Caco-2 (cell line): ENCODE data around the gene ADAM15. TPM values are rescaled to one million over a fixed set of nuclear protein-coding genes. Genes with fewer than 3 reads are reported as not detected.

Experiments used
- BruUV-seq: library from RNA; stranded (reverse); fragments of 400-500 nt; replicated peaks from 2 replicates; lab custom pipeline; 2021; lab: Mats Ljungman, UMichigan
- CTCF ChIA-PET: fragments of 300-600 bp; sonication (Branson Sonifier 250); formaldehyde crosslinking; loops from one replicate; lab custom pipeline; 2022; ENCODE audit warnings: antibody characterized with exemption; lab: Charles Lee
- POLR2A ChIA-PET: fragments of 300-600 bp; sonication (Branson Sonifier 250); formaldehyde crosslinking; loops from one replicate; lab custom pipeline; 2022; ENCODE audit warnings: antibody characterized with exemption; lab: Charles Lee
- DNase-seq, 2 experiments: peaks; one replicate each; pipeline versions ENCODE4 v3.0.0 to v3.0.0-alpha.2; 2020 to 2022
- H3K27me3 ChIP-seq: replicated peaks from 2 replicates; pipeline ENCODE4 v1.6.0; 2011; ENCODE audit warnings: low read length; ENCODE audit not compliant: control insufficient read depth, insufficient read depth
- H3K36me3 ChIP-seq: 2 replicates; pipeline ENCODE4 v1.5.1; 2011; ENCODE audit warnings: low read length; ENCODE audit not compliant: control insufficient read depth, insufficient read depth
- H3K4me1 ChIP-seq: fragments of 250-450 bp; sonication (Bioruptor Pico); 2 replicates; pipeline ENCODE4 v1.5.1; 2020; ENCODE audit warnings: mild to moderate bottlenecking
- H3K4me3 ChIP-seq: 2 replicates; pipeline ENCODE4 v1.5.1; 2011; ENCODE audit warnings: low read depth, mild to moderate bottlenecking, control low read depth, low read length
- H3K9me3 ChIP-seq: fragments of 250-450 bp; sonication (Bioruptor Pico); 2 replicates; pipeline ENCODE4 v1.5.1; 2020; ENCODE audit warnings: mild to moderate bottlenecking, moderate library complexity
- H3K27ac Mint-ChIP-seq: one replicate; pipeline ENCODE4 v1.8.0; 2022; ENCODE audit warnings: mixed read lengths; ENCODE audit not compliant: unreplicated experiment
- H3K27me3 Mint-ChIP-seq: one replicate; pipeline ENCODE4 v1.8.0; 2022; ENCODE audit warnings: mixed read lengths; ENCODE audit not compliant: insufficient read depth, unreplicated experiment
- H3K36me3 Mint-ChIP-seq: one replicate; pipeline ENCODE4 v1.8.0; 2022; ENCODE audit warnings: mild to moderate bottlenecking, mixed read lengths; ENCODE audit not compliant: insufficient read depth, unreplicated experiment
- H3K4me1 Mint-ChIP-seq: one replicate; pipeline ENCODE4 v1.8.0; 2022; ENCODE audit warnings: low read depth, mixed read lengths; ENCODE audit not compliant: unreplicated experiment
- H3K4me3 Mint-ChIP-seq: one replicate; pipeline ENCODE4 v1.8.0; 2022; ENCODE audit warnings: mild to moderate bottlenecking, moderate library complexity, mixed read lengths; ENCODE audit not compliant: unreplicated experiment
- H3K9me3 Mint-ChIP-seq: one replicate; pipeline ENCODE4 v1.8.0; 2022; ENCODE audit warnings: mixed read lengths; ENCODE audit not compliant: unreplicated experiment
- intact Hi-C: fragments of 100-400 bp; cut with micrococcal nuclease; formaldehyde crosslinking; loops from one replicate; pipeline ENCODE4 v1.10.0; 2022; ENCODE audit not compliant: unreplicated experiment
- total RNA-seq: library from RNA; stranded (reverse); gene quantifications from 2 replicates; pipeline ENCODE4 v1.2.3, GENCODE V29; 2022
- TF ChIP-seq, protein P1 (sequence below), 2 experiments: fragments of 200-600 bp in 1 of 2; IDR thresholded peaks; 1 replicate in 1 of 2; 2 replicates in 1 of 2; pipeline versions ENCODE4 v1.5.1 to v1.8.0; 2011 to 2022; ENCODE audit warnings: antibody characterized with exemption in 1 of 2, control low read depth in 1 of 2, inconsistent platforms in 1 of 2, low read depth in 1 of 2, low read length in 1 of 2, mild to moderate bottlenecking in 1 of 2, moderate library complexity in 1 of 2; ENCODE audit not compliant: insufficient read depth in 1 of 2, severe bottlenecking in 1 of 2, unreplicated experiment in 1 of 2

Gene ADAM15
- total RNA-seq, 1 experiment from 2014 or later = 44.0 TPM

DNA sequence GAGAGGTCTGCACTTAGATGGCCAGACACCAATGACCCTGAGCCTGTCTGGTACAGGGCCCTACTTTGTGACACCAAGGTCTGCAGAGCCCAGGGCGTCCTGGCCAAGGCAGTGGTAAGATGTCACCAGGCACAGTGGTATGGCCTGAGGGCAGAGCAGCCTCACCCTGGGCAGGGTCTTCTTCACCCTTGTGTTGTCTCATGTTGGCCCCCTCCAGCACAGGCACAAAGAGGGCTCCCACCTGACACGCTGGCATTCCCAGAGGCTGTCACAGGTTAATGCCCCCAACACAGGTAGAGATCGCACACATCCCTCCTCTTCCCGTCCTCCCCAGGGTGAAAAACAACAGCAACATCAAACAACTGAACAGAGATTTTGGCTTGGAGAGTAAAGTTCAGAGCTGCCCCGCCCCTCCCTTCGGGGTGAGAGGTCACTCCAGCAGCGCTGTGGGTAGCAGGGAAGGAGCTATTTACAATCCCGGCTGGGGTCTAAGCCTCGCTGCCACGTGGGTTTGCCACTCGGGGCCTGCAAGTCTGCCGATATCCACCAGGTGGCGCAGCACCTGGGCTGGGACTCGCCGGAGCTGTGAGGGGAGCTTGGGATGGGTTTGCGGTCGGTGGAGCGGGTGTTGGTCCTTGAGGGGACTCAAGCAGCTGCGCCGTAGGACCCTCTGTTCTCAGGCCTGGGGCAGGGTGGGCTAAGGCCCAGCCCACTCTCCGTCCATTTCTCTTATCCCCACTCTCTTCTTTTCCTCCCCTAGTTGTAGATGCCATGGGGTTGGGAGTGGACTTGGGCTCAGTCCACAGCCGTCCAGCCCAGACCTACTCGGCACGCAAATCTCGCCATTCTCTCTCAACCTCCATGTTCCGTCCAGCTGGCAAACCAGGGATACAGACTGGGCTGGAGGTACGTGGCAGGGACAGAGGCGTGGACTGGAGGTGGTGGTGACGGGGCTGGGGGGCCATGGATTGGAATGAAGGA is 40.2 kb downstream of the ADAM15 start:
- Mint-ChIP-seq H3K4me1 (peaks cover 6% of the 10 kb centered on the region), H3K27ac (no peak overlapping the region), H3K9me3 (no peaks in the 10 kb centered on the region), H3K27me3 (no peaks in the 10 kb centered on the region), H3K36me3 (no peaks in the 10 kb centered on the region), H3K4me3 (peak overlapping the region; percentile 47)
- Histone ChIP-seq H3K4me1 (peaks cover 8% of the 10 kb centered on the region), H3K27me3 (no peaks in the 10 kb centered on the region), H3K4me3 (no peak overlapping the region), H3K9me3 (no peaks in the 10 kb centered on the region), H3K36me3 (no peaks in the 10 kb centered on the region)
- TF ChIP-seq, protein P1, sequence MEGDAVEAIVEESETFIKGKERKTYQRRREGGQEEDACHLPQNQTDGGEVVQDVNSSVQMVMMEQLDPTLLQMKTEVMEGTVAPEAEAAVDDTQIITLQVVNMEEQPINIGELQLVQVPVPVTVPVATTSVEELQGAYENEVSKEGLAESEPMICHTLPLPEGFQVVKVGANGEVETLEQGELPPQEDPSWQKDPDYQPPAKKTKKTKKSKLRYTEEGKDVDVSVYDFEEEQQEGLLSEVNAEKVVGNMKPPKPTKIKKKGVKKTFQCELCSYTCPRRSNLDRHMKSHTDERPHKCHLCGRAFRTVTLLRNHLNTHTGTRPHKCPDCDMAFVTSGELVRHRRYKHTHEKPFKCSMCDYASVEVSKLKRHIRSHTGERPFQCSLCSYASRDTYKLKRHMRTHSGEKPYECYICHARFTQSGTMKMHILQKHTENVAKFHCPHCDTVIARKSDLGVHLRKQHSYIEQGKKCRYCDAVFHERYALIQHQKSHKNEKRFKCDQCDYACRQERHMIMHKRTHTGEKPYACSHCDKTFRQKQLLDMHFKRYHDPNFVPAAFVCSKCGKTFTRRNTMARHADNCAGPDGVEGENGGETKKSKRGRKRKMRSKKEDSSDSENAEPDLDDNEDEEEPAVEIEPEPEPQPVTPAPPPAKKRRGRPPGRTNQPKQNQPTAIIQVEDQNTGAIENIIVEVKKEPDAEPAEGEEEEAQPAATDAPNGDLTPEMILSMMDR (IDR thresholded peaks at IDR 0.05; ENCODE audit: insufficient read depth in 1 of 2, low read depth in 1 of 2, low read length in 1 of 2, severe bottlenecking in 1 of 2, unreplicated experiment in 1 of 2) = peak; percentile 95 to 96
- ChIA-PET POLR2A (interaction anchor here (0.6 to 1.2 kb wide), 4 partner anchors 44 to 82 kb away, joined by 3 to 7 read pairs (median 5); partner anchors contain the start of genes KRTCAP2 and SLC50A1), CTCF (interaction anchor here (0.5 to 4.9 kb wide), 28 partner anchors 9 to 155 kb away, joined by 3 to 147 read pairs (median 4); partner anchors contain the start of genes DPM3, EFNA3, KRTCAP2 and PMVK)
- peak; percentile 85 to 91 for DNase-seq
- intact Hi-C loops = no loop called here
- BruUV-seq = no TSS peak

DNA sequence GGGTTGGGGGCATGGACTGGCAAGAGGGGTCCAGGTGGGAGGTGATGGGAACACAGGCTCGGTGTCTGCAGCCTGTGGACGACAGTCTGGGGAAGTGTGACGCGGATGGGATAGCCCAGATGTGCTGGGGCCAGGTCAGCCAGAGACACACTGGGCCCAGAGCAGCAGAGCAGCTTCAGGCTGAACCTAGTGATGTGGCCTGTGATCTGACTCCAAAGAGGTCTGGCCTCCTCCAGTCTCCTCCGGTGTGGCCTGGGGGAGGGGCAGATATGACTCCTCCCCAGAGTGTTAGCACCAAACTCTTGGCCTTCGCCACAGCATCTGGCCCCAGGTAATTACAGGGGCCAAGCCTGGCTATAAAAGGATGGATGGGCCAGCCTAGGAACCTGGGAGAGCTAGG is 41.0 kb downstream of the ADAM15 start:
- TF ChIP-seq, protein P1 (IDR thresholded peaks at IDR 0.05; ENCODE audit: insufficient read depth in 1 of 2, low read depth in 1 of 2, low read length in 1 of 2, severe bottlenecking in 1 of 2, unreplicated experiment in 1 of 2) = no peak
- H3K4me3 ChIP-seq = no peak overlapping the region
- ChIA-PET CTCF (interaction anchor here (0.5 to 4.9 kb wide), 16 partner anchors 8 to 102 kb away, joined by 3 to 147 read pairs (median 7); partner anchors contain the start of genes DPM3, EFNA3, KRTCAP2 and SLC50A1), POLR2A (interaction anchor here (0.6 to 1.2 kb wide), 3 partner anchors 75 to 81 kb away, joined by 3 to 7 read pairs (median 6); partner anchors contain the start of gene KRTCAP2)
- intact Hi-C loops = no loop called here
- BruUV-seq = no TSS peak
- H3K27me3 Mint-ChIP-seq = no peaks in the 10 kb centered on the region
- no peaks in the 10 kb centered on the region for H3K36me3 ChIP-seq
- peaks cover 6% of the 10 kb centered on the region for H3K4me1 Mint-ChIP-seq
- H3K27ac Mint-ChIP-seq = no peak overlapping the region
- no peak for DNase-seq
- peaks cover 8% of the 10 kb centered on the region for H3K4me1 ChIP-seq
- no peaks in the 10 kb centered on the region for H3K9me3 ChIP-seq
- no peaks in the 10 kb centered on the region for H3K36me3 Mint-ChIP-seq
- H3K27me3 ChIP-seq = no peaks in the 10 kb centered on the region
- no peak overlapping the region for H3K4me3 Mint-ChIP-seq
- H3K9me3 Mint-ChIP-seq = no peaks in the 10 kb centered on the region

DNA sequence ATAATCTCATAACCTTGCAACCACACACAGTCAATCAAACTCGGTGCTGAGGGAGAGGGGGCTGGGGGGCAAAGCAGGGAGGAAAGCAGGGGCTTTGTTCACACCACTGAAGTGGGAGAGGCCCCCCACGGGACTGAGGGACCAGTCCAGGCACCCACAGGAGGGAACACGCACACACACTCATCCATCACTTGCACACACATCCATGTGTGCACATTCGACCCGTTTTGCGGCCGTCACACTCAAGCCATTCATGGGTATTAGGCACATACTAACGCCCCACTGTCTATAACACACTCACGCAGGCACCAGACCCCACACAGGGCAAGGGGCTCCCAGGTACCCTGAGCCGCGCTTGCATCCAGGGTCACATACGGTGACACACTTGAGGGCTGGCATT is 41.5 kb downstream of the ADAM15 start:
- no peaks in the 10 kb centered on the region for H3K36me3 ChIP-seq
- no TSS peak for BruUV-seq
- no peak overlapping the region for H3K4me3 Mint-ChIP-seq
- DNase-seq = no peak
- H3K4me3 ChIP-seq = no peak overlapping the region
- ChIA-PET POLR2A (no interaction called here), CTCF (interaction anchor here (1.6 to 4.9 kb wide), 3 partner anchors 31 to 80 kb away, joined by 3 to 147 read pairs (median 45); partner anchors contain the start of genes KRTCAP2 and TRIM46)
- no peak overlapping the region for H3K27ac Mint-ChIP-seq
- H3K4me1 ChIP-seq = peaks cover 8% of the 10 kb centered on the region
- no peaks in the 10 kb centered on the region for H3K9me3 Mint-ChIP-seq
- TF ChIP-seq, protein P1 (IDR thresholded peaks at IDR 0.05; ENCODE audit: insufficient read depth in 1 of 2, low read depth in 1 of 2, low read length in 1 of 2, severe bottlenecking in 1 of 2, unreplicated experiment in 1 of 2) = no peak
- H3K27me3 Mint-ChIP-seq = no peaks in the 10 kb centered on the region
- no peaks in the 10 kb centered on the region for H3K9me3 ChIP-seq
- peaks cover 6% of the 10 kb centered on the region for H3K4me1 Mint-ChIP-seq
- intact Hi-C loops = no loop called here
- no peaks in the 10 kb centered on the region for H3K27me3 ChIP-seq
- H3K36me3 Mint-ChIP-seq = no peaks in the 10 kb centered on the region
